Calu3 (cell line): Measurements from ENCODE around the gene HSF2. TPM values are rescaled to one million over a fixed set of nuclear protein-coding genes. Genes with fewer than 3 reads are reported as not detected.
A peak's percentile ranks its signal among the peaks of the same experiment; 100 is the strongest.

Experiments
- Bru-seq: library from RNA; stranded (reverse); fragments of 400-500 nt; gene quantifications from one replicate; lab custom pipeline; 2021; lab: Mats Ljungman, UMichigan
- BruChase-seq, 2 experiments: library from RNA; stranded (reverse); fragments of 400-500 nt; gene quantifications; one replicate each; lab custom pipeline; 2021; lab: Mats Ljungman, UMichigan
- BruUV-seq: library from RNA; stranded (reverse); fragments of 400-500 nt; replicated peaks from 2 replicates; lab custom pipeline; 2021; lab: Mats Ljungman, UMichigan
- CTCF ChIA-PET: fragments of 300-600 bp; sonication (Branson Sonifier 250); formaldehyde crosslinking; loops from one replicate; lab custom pipeline; 2022; ENCODE audit warnings: antibody characterized with exemption; lab: Charles Lee
- DNase-seq: peaks from one replicate; pipeline ENCODE4 v3.0.0; 2022
- H3K27ac Mint-ChIP-seq: one replicate; pipeline ENCODE4 v1.8.0; 2022; ENCODE audit warnings: mixed read lengths; ENCODE audit not compliant: unreplicated experiment
- H3K27me3 Mint-ChIP-seq: one replicate; pipeline ENCODE4 v1.8.0; 2022; ENCODE audit warnings: mixed read lengths; ENCODE audit not compliant: unreplicated experiment
- H3K36me3 Mint-ChIP-seq: one replicate; pipeline ENCODE4 v1.8.0; 2022; ENCODE audit warnings: mild to moderate bottlenecking, moderate library complexity, mixed read lengths; ENCODE audit not compliant: insufficient read depth, unreplicated experiment
- H3K4me1 Mint-ChIP-seq: one replicate; pipeline ENCODE4 v1.8.0; 2022; ENCODE audit warnings: mild to moderate bottlenecking, low read depth, mixed read lengths; ENCODE audit not compliant: unreplicated experiment
- H3K4me3 Mint-ChIP-seq: one replicate; pipeline ENCODE4 v1.8.0; 2022; ENCODE audit warnings: mild to moderate bottlenecking, low read depth, moderate library complexity, mixed read lengths; ENCODE audit not compliant: unreplicated experiment
- H3K9me3 Mint-ChIP-seq: one replicate; pipeline ENCODE4 v1.8.0; 2022; ENCODE audit warnings: low read depth, mixed read lengths; ENCODE audit not compliant: unreplicated experiment
- CTCF ChIP-seq: fragments of 200-600 bp; IDR thresholded peaks from one replicate; pipeline ENCODE4 v1.8.0; 2022; ENCODE audit warnings: antibody characterized with exemption; ENCODE audit not compliant: unreplicated experiment
- intact Hi-C: fragments of 100-400 bp; cut with micrococcal nuclease; formaldehyde crosslinking; loops from one replicate; pipeline ENCODE4 v1.10.0; 2022; ENCODE audit not compliant: unreplicated experiment
- long read RNA-seq: library from polyadenylated mRNA; stranded (forward); transcript quantifications from one replicate; pipeline ENCODE4 v2.0.0, GENCODE V29; 2022
- total RNA-seq: library from RNA; stranded (reverse); gene quantifications from 2 replicates; pipeline ENCODE4 v1.2.3, GENCODE V29; 2022

Gene HSF2
- total RNA-seq (10.6 and 11.4 TPM in 2 replicates), Bru-seq, nascent RNA (percentile 82 among the genes with signal in this experiment), BruChase-seq, experiment 1, labeled RNA remaining after a 6-hour chase (percentile 55 among the genes with signal in this experiment), BruChase-seq, experiment 2, labeled RNA remaining after a 2-hour chase (percentile 67 among the genes with signal in this experiment)
- long read RNA-seq, transcript HSF2-202 (12 exons, 2,643 nt), result major isoform, 18 of 27 reads
- long read RNA-seq, transcript HSF2-201 (13 exons, 2,549 nt), result minor isoform, 6 of 27 reads
- long read RNA-seq, partial matches to known transcripts, result 2 of 27 reads
- long read RNA-seq, other reads (novel, unspliced or antisense), result 1 of 27 reads

- peak within 1 kb of the TSS; percentile 93 for H3K27ac Mint-ChIP-seq
Observed at GRCh38 chr6:122399348-122400120, at the start of gene HSF2. TSS of gene HSF2 (plus strand) at chr6:122399652. CDS start at chr6:122399738, 86 bp downstream.

GRCh38 chr6:122352981-122353664 is 46.3 kb upstream of the HSF2 start:
- Mint-ChIP-seq H3K27me3 (no peaks in the 10 kb centered on the region), H3K36me3 (no peaks in the 10 kb centered on the region), H3K27ac (no peak overlapping the region), H3K4me3 (no peak overlapping the region), H3K9me3 (peaks cover 2% of the 10 kb centered on the region), H3K4me1 (no peaks in the 10 kb centered on the region)
- no peak for TF ChIP-seq CTCF
- BruUV-seq, result no TSS peak
- CTCF ChIA-PET, result no interaction called here
- intact Hi-C loops, result no loop called here
- DNase-seq, result no peak

More at GRCh38 chr6:122399348-122400120, at the start of gene HSF2:
- TF ChIP-seq CTCF, result no peak
- no TSS peak for BruUV-seq
- H3K4me3 Mint-ChIP-seq, result peak within 1 kb of the TSS; percentile 96
- H3K36me3 Mint-ChIP-seq, result peaks cover 13% of the 10 kb centered on the region
- DNase-seq, result peak; percentile 93
- peaks cover 24% of the 10 kb centered on the region for H3K4me1 Mint-ChIP-seq
- intact Hi-C loops, result no loop called here
- CTCF ChIA-PET, result interaction anchor here (0.6 to 1.5 kb wide), 6 partner anchors 18 to 807 kb away, joined by 3 to 5 read pairs (median 4); no protein-coding TSS in a partner anchor
- no peaks in the 10 kb centered on the region for H3K27me3 Mint-ChIP-seq
- no peaks in the 10 kb centered on the region for H3K9me3 Mint-ChIP-seq

- no peak overlapping the region for H3K4me3 Mint-ChIP-seq
- TF ChIP-seq CTCF, result no peak
- intact Hi-C loops, result no loop called here
- DNase-seq, result no peak
- peaks cover 2% of the 10 kb centered on the region for H3K9me3 Mint-ChIP-seq
- H3K4me1 Mint-ChIP-seq, result no peaks in the 10 kb centered on the region
- H3K36me3 Mint-ChIP-seq, result no peaks in the 10 kb centered on the region
- no TSS peak for BruUV-seq
- CTCF ChIA-PET, result interaction anchor here (0.6 to 1.0 kb wide), 2 partner anchors 32 to 52 kb away, joined by 3 to 6 read pairs; no protein-coding TSS in a partner anchor
- H3K27ac Mint-ChIP-seq, result no peak overlapping the region
- no peaks in the 10 kb centered on the region for H3K27me3 Mint-ChIP-seq
Observed at GRCh38 chr6:122360809-122361208, 38.6 kb upstream of the HSF2 start.
